K562 (cell line): ENCODE data around the gene SFXN5. TPM values are rescaled to one million over a fixed set of nuclear protein-coding genes. Genes with fewer than 3 reads are reported as not detected.

ENCODE experiments used
- ATF7 ChIP-seq: fragments of 450-650 bp; IDR thresholded peaks from 2 replicates; pipeline ENCODE4 v1.7.1; 2014; ENCODE audit warnings: mild to moderate bottlenecking, moderate library complexity
- C11orf30 ChIP-seq: fragments of 450-650 bp; IDR thresholded peaks from 2 replicates; pipeline ENCODE4 v1.6.1; 2016; ENCODE audit warnings: low read depth, mild to moderate bottlenecking
- ESRRA ChIP-seq: fragments of 450-650 bp; IDR thresholded peaks from 2 replicates; pipeline ENCODE4 v1.6.1; 2014; ENCODE audit warnings: low read depth, mild to moderate bottlenecking, moderate library complexity, borderline replicate concordance
- NR2C2 ChIP-seq, 2 experiments: fragments of 200-800 bp in 1 of 2; sonication (Bioruptor generic) in 1 of 2; sonication (generic) in 1 of 2; formaldehyde crosslinking in 1 of 2; IDR thresholded peaks; 2 replicates each; pipeline versions ENCODE4 v1.6.1 to v1.8.0; 2016 to 2022; ENCODE audit warnings: mild to moderate bottlenecking in 1 of 2, missing compliant biosample characterization in 1 of 2, missing genetic modification characterization in 1 of 2, missing genetic modification reagents in 1 of 2
- PCBP2 ChIP-seq: fragments of 200-400 bp; formaldehyde crosslinking; IDR thresholded peaks from 2 replicates; pipeline ENCODE4 v1.6.1; 2018; ENCODE audit warnings: low read length, low read depth, mild to moderate bottlenecking, moderate library complexity; ENCODE audit not compliant: poor library complexity, severe bottlenecking
- RAD21 ChIP-seq, 2 experiments: fragments of 250-450 bp in 1 of 2; fragments of 450-650 bp in 1 of 2; sonication (Bioruptor Pico) in 1 of 2; formaldehyde crosslinking in 1 of 2; IDR thresholded peaks in 1 of 2; conservative IDR thresholded peaks in 1 of 2; 2 replicates each; pipeline versions ENCODE4 v1.4.0 to v1.8.0; 2020 to 2022; ENCODE audit warnings: mild to moderate bottlenecking in 2 of 2, moderate library complexity in 1 of 2
- REST ChIP-seq, 2 experiments: fragments of 450-650 bp; formaldehyde crosslinking in 1 of 2; IDR thresholded peaks; 2 replicates each; pipeline versions ENCODE4 v1.4.0 to v1.6.1; 2014 to 2020; ENCODE audit warnings: mild to moderate bottlenecking in 2 of 2, borderline replicate concordance in 1 of 2, low read depth in 1 of 2
- XRCC5 ChIP-seq: fragments of 200-400 bp; formaldehyde crosslinking; IDR thresholded peaks from 2 replicates; pipeline ENCODE4 v1.6.1; 2017; ENCODE audit warnings: low read depth, mild to moderate bottlenecking, low read length
- ZNF316 ChIP-seq: fragments of 450-650 bp; IDR thresholded peaks from 2 replicates; pipeline ENCODE4 v1.6.1; 2016
- ZNF445 ChIP-seq: fragments of 250-450 bp; sonication (Bioruptor Pico); IDR thresholded peaks from 2 replicates; pipeline ENCODE4 v1.4.0; 2020; ENCODE audit warnings: low read depth, mild to moderate bottlenecking, moderate library complexity
- polyA plus RNA-seq, 8 experiments: library from polyadenylated mRNA; depleted of rRNA in 4 of 8; stranded (reverse) in 5 of 8; unstranded in 3 of 8; fragments of >200 nt; fragmentation: Nextera tagmentation in 2 of 8; fragmentation: Illumina TruSeq in 1 of 8; extraction: Ambion mirVana in 2 of 8; extraction: Trizol in 1 of 8; gene quantifications; 2 replicates each; pipeline versions ENCODE4 v1.2.1 to v1.2.3, GENCODE V29; 2011 to 2014; ENCODE audit warnings: inconsistent platforms in 1 of 8, missing spikeins in 1 of 8
- total RNA-seq, 7 experiments: library from RNA; depleted of rRNA in 6 of 7; stranded (reverse); fragments of >200 nt in 6 of 7; fragmentation: Illumina TruSeq in 2 of 7; extraction: Trizol in 2 of 7; gene quantifications; 2 replicates each; pipeline versions ENCODE4 v1.2.1 to v1.2.3, GENCODE V29; 2011 to 2021; ENCODE audit warnings: low replicate concordance in 1 of 7

SFXN5 gene
- total and polyA plus RNA-seq, 9 of the 15 experiments (the other 6 are each of a cell fraction or from before 2014, with no cell fraction given) = 8.3 to 22.6 (median 16.0) TPM

DNA sequence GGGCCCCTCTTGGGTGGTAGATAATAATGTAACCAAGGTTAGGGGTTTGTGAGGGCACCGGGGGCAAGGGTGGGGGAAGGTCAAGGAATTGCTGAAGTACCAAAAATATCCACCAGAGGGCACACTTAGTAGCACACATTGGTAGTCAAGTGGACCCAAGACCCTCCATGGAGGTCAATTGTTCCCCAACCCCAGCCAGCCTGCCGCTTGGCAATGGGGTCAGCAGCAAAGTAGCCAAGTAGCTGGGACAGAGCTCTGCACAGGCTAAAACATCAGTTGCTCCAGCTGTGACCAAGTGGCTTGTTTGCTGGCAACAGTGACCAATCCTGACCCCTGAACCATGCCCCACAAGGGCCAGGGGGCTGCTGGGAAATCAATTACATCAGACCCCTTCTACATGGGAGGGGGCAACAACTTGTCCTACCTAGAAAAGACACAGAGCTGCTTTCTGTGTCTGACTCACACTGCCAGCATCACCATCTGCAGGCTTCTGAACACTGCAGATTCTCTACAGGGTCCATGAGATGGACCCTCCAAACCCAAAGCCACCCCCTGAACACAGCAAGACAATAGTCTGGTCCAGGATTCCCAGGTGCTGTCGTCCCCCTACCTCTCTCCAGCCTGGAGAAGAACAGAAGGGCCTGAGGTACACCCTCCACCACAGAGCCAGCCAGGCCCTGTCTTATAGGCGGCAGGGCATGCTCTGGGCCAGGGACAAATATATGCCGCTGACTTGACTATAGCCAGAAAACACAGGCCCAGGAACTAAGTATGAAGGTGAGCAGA, 78.2 kb downstream of the SFXN5 start (continued):
- TF ChIP-seq PCBP2 (no peak), C11orf30 (peak; percentile 27; the same call in 1 of the 2 replicates), RAD21 (CRISPR knock-in tag; conservative IDR thresholded peaks at IDR 0.05 in 1 of 2, IDR thresholded peaks at IDR 0.05 in 1 of 2) (peak; percentile 52 to 68), ZNF445 (CRISPR knock-in tag) (no peak), REST (IDR thresholded peaks at IDR 0.05; ENCODE audit: borderline replicate concordance) (peak; percentile 63; the same call in 1 of the 2 replicates), REST (CRISPR knock-in tag; IDR thresholded peaks at IDR 0.05; ENCODE audit: low read depth) (no peak), ATF7 (0 out of 2 replicates have a peak, but pooled peaks have one; percentile 12), NR2C2 (CRISPR knock-in tag; IDR thresholded peaks at IDR 0.05) (no peak), NR2C2 (tag; IDR thresholded peaks at IDR 0.05) (peak; percentile 55; the same call in 1 of the 2 replicates), ESRRA (0 out of 2 replicates have a peak, but pooled peaks have one; percentile 25), XRCC5 (no peak), ZNF316 (peak; percentile 61)
